Measurements from ENCODE around the gene SYNJ2.

DNA sequence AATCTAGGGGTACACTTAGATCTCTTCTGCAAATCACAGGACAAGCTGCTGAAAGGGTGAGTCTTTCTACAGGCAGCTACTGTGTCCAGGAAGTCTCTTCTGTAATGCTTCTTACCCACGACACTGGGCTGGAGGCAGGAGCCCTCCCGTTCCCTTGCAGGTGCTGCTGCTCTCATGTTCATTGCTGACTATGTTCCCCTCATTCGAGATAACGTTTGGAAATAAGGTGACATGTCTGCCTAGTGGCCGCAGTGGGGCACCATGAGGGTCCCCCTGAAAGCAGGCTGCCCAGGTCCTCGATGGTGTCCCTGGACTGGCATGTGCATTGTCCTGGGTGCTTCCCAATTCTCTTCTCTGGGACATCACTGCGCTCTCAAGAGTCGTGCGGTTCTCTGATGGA lies 74.7 kb downstream of the SYNJ2 start:
- TF ChIP-seq, protein P1, sequence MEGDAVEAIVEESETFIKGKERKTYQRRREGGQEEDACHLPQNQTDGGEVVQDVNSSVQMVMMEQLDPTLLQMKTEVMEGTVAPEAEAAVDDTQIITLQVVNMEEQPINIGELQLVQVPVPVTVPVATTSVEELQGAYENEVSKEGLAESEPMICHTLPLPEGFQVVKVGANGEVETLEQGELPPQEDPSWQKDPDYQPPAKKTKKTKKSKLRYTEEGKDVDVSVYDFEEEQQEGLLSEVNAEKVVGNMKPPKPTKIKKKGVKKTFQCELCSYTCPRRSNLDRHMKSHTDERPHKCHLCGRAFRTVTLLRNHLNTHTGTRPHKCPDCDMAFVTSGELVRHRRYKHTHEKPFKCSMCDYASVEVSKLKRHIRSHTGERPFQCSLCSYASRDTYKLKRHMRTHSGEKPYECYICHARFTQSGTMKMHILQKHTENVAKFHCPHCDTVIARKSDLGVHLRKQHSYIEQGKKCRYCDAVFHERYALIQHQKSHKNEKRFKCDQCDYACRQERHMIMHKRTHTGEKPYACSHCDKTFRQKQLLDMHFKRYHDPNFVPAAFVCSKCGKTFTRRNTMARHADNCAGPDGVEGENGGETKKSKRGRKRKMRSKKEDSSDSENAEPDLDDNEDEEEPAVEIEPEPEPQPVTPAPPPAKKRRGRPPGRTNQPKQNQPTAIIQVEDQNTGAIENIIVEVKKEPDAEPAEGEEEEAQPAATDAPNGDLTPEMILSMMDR (IDR thresholded peaks at IDR 0.05; ENCODE audit: insufficient read depth, low read depth, low read length) = no peak
- TF ChIP-seq EZH2 (IDR thresholded peaks at IDR 0.05; ENCODE audit: insufficient read depth, low read length) = no peak

Data from astrocyte (in vitro differentiated cells and primary cell).